ENCODE results near the gene LCN1. TPM values are rescaled to one million over a fixed set of nuclear protein-coding genes. Genes with fewer than 3 reads are reported as not detected.
"Not testable (repeated sequence)": the region's sequence is repeated elsewhere in the genome, so short reads cannot be mapped to it uniquely, and the experiment has no call there.

The LCN1 gene
- total RNA-seq, 6 donors from 2014 or later, result not detected

- H3K4me3 ChIP-seq, result no peak overlapping the region
- TF ChIP-seq POLR2A (IDR thresholded peaks at IDR 0.05), result no peak
- no peak for TF ChIP-seq CTCF (IDR thresholded peaks at IDR 0.05)
- TF ChIP-seq EP300 (IDR thresholded peaks at IDR 0.05), result no peak
- TF ChIP-seq POLR2AphosphoS5 (IDR thresholded peaks at IDR 0.05), result no peak
- no peaks in the 10 kb centered on the region for H3K4me1 ChIP-seq
- H3K27me3 ChIP-seq, result no peaks in the 10 kb centered on the region
- peak in 1 of 2 donors; percentile 64 for DNase-seq
- ATAC-seq (ENCODE audit: low FRiP score in 2 of 2), result no peak
- no peaks in the 10 kb centered on the region for H3K9me3 ChIP-seq
- 52 to 72% methylated on average over 13 to 25 of the region's 27 CpGs for WGBS, 2 donors
- H3K36me3 ChIP-seq, result no peaks in the 10 kb centered on the region
- H3K27ac ChIP-seq, result no peak overlapping the region
Observed at GRCh38 chr9:135524130-135524861, 3.1 kb downstream of the LCN1 start.

GRCh38 chr9:135525241-135526088, 4.2 kb downstream of the LCN1 start:
- TF ChIP-seq POLR2A (IDR thresholded peaks at IDR 0.05) (no peak), CTCF (IDR thresholded peaks at IDR 0.05) (no peak), POLR2AphosphoS5 (IDR thresholded peaks at IDR 0.05) (no peak), EP300 (IDR thresholded peaks at IDR 0.05) (no peak)
- H3K27me3 ChIP-seq, result no peaks in the 10 kb centered on the region
- H3K27ac ChIP-seq, result no peak overlapping the region
- ATAC-seq (ENCODE audit: low FRiP score in 2 of 2) (no peak), DNase-seq (peak in 1 of 2 donors; percentile 43)
- H3K36me3 ChIP-seq, result no peaks in the 10 kb centered on the region
- no peak overlapping the region for H3K4me3 ChIP-seq
- H3K9me3 ChIP-seq, result no peaks in the 10 kb centered on the region
- no peaks in the 10 kb centered on the region for H3K4me1 ChIP-seq
- 75 to 82% methylated on average over 11 to 26 of the region's 31 CpGs for WGBS, 2 donors

- H3K27ac ChIP-seq, result no peak overlapping the region
- no peaks in the 10 kb centered on the region for H3K36me3 ChIP-seq
- DNase-seq (peak in 1 of 2 donors; percentile 28), ATAC-seq (ENCODE audit: low FRiP score in 2 of 2) (no peak)
- H3K4me3 ChIP-seq, result no peak overlapping the region
- TF ChIP-seq CTCF (IDR thresholded peaks at IDR 0.05) (no peak), POLR2A (IDR thresholded peaks at IDR 0.05) (no peak), EP300 (IDR thresholded peaks at IDR 0.05) (no peak), POLR2AphosphoS5 (IDR thresholded peaks at IDR 0.05) (no peak)
- H3K27me3 ChIP-seq, result no peaks in the 10 kb centered on the region
- no peaks in the 10 kb centered on the region for H3K9me3 ChIP-seq
- no peaks in the 10 kb centered on the region for H3K4me1 ChIP-seq
- WGBS, 2 donors, result 39 to 75% methylated on average over 3 to 11 of the region's 11 CpGs
Observed at GRCh38 chr9:135526089-135526729, 5.0 kb downstream of the LCN1 start.

- 69 to 82% methylated on average over 17 to 29 of the region's 30 CpGs for WGBS, 2 donors
- Histone ChIP-seq H3K36me3 (no peaks in the 10 kb centered on the region), H3K4me3 (no peak overlapping the region), H3K27me3 (no peaks in the 10 kb centered on the region), H3K9me3 (no peaks in the 10 kb centered on the region), H3K4me1 (no peaks in the 10 kb centered on the region), H3K27ac (no peak overlapping the region)
- no peak for TF ChIP-seq POLR2A (IDR thresholded peaks at IDR 0.05)
- no peak for TF ChIP-seq CTCF (IDR thresholded peaks at IDR 0.05)
- TF ChIP-seq EP300 (IDR thresholded peaks at IDR 0.05), result no peak
- no peak for TF ChIP-seq POLR2AphosphoS5 (IDR thresholded peaks at IDR 0.05)
- peak in 1 of 2 donors; percentile 58 for DNase-seq
- no peak for ATAC-seq (ENCODE audit: low FRiP score in 2 of 2)
Observed at GRCh38 chr9:135526730-135527571, 5.7 kb downstream of the LCN1 start.

GRCh38 chr9:135528842-135529435, 7.7 kb downstream of the LCN1 start:
- DNase-seq; H3K4me1 ChIP-seq; H3K36me3 ChIP-seq; H3K27me3 ChIP-seq; H3K27ac ChIP-seq; ATAC-seq (ENCODE audit: low FRiP score in 2 of 2); H3K4me3 ChIP-seq; H3K9me3 ChIP-seq: not testable (repeated sequence)
- 95 to 96% methylated on average over 10 of the region's 10 CpGs for WGBS, 2 donors

All from upper lobe of left lung (tissue), 6 donors.